ENCODE data around the gene ZNF445. TPM values are rescaled to one million over a fixed set of nuclear protein-coding genes. Genes with fewer than 3 reads are reported as not detected.
A peak's percentile ranks its signal among the peaks of the same experiment; 100 is the strongest.
"Not testable (repeated sequence)": the region's sequence is repeated elsewhere in the genome, so short reads cannot be mapped to it uniquely, and the experiment has no call there.

The ZNF445 gene
- total and polyA plus RNA-seq, 9 of the 15 experiments (the other 6 are each of a cell fraction or from before 2014, with no cell fraction given): 1.2 to 26.9 (median 10.6) TPM

- H3K79me2 ChIP-seq (ENCODE audit: control insufficient read depth, insufficient read depth, low read length); DNase-seq (ENCODE audit: extremely low read depth in 1 of 4, low spot score in 3 of 4); FAIRE-seq; H3K4me3 ChIP-seq; H3K27ac ChIP-seq (ENCODE audit: extremely low read depth, low read depth, low read length); intact Hi-C loops (cut with micrococcal nuclease); H4K20me1 ChIP-seq (replicated peaks; ENCODE audit: control insufficient read depth, insufficient read depth, low read length); H3K9me1 ChIP-seq (ENCODE audit: control insufficient read depth, insufficient read depth, low read length); CTCF ChIA-PET (ENCODE audit: low intra/inter-chr PET ratio); H3K4me2 ChIP-seq (ENCODE audit: insufficient read depth, low read length); H3K9ac ChIP-seq (ENCODE audit: insufficient read depth in 1 of 2, low read depth in 2 of 2, low read length in 2 of 2); BruUV-seq (replicated peaks); in situ Hi-C loops (cut with MboI); ATAC-seq; H2AFZ ChIP-seq (ENCODE audit: low read depth, low read length); H3K9me3 ChIP-seq (replicated peaks; ENCODE audit: control insufficient read depth, insufficient read depth, low read depth, low read length); H3K27me3 ChIP-seq (ENCODE audit: control insufficient read depth in 2 of 2, insufficient read depth in 2 of 2, low read length in 2 of 2); H3K36me3 ChIP-seq (ENCODE audit: control insufficient read depth, insufficient read depth, low read length): not testable (repeated sequence)
- POLR2A ChIA-PET: interaction anchor here (1.5 kb wide), 1 partner anchor 22 kb away, joined by 5 read pairs; no protein-coding TSS in a partner anchor
- peaks cover 0 to 26% of the 10 kb centered on the region in 2 experiments; a peak in 3 of 5 replicates for H3K4me1 ChIP-seq (replicated peaks in 1 of 2; ENCODE audit: control insufficient read depth in 2 of 2, insufficient read depth in 2 of 2, low read length in 2 of 2)
- WGBS (ENCODE audit: insufficient coverage, low coverage, missing lambda C conversion rate): 71% methylated on average over 4 of the region's 4 CpGs
- peak; percentile 59 for TF ChIP-seq ZFP36 (IDR thresholded peaks at IDR 0.05; ENCODE audit: low read depth, low read length, partially characterized antibody)
- TF ChIP-seq ESRRA (IDR thresholded peaks at IDR 0.05; ENCODE audit: borderline replicate concordance, low read depth): 0 out of 2 replicates have a peak, but pooled peaks have one; percentile 42
Observed at GRCh38 chr3:44418118-44418517, 59.4 kb downstream of the ZNF445 start.

DNA sequence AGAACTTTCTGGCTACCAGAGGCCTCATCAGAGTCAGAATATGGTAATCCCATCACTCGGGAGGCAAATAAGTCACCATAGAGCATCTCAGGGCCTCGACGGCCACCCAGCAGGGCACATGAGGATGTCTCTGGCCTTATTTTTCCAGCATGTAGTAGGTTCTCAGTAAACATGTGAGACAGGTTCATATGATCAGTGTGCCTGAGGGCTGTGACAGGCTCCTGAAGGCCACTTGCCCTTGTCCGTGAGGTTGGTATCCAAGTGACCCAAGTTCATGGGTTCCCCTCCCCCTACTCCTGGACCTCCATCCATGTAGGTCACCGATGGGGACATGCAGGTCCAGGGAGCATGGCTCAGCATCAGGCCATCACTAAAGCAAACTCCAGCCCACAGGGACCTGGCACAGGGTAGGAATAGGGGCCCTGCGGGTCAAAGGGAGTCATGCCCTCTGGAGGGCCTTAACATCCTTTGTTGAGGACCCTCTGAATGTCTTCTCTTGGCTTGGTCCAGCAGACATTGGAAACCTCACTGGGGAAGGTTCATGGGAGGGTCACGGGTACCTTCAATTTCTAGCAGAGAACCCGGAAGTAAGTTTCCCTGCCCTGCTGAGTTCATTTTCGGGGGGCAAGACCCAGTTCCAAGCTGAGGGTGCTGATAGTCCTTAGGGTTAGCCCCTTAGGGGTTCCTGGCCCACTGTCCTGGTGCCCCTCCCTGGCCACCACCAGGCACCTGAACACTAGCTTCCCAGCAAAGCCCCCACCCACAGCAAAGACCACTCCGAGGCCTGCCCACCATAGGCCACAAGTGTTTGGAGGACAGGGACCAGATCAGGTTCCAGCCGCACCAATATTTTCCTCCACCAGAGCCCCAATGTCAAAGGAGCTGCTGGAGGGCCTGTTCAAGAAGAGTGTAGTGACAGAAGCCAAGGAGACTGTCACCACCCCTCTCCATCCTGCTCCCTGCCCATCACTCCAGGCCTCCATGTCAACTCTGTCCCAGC, 61.1 kb downstream of the ZNF445 start:
- Histone ChIP-seq H3K4me2 (ENCODE audit: insufficient read depth, low read length) (no peak overlapping the region), H3K36me3 (ENCODE audit: control insufficient read depth, insufficient read depth, low read length) (peaks cover 5% of the 10 kb centered on the region; the same call in 1 of the 3 replicates), H3K4me1 (replicated peaks in 1 of 2; ENCODE audit: control insufficient read depth in 2 of 2, insufficient read depth in 2 of 2, low read length in 2 of 2) (peaks cover 0 to 30% of the 10 kb centered on the region in 2 experiments; a peak in 3 of 5 replicates), H3K9me3 (replicated peaks; ENCODE audit: control insufficient read depth, insufficient read depth, low read depth, low read length) (no peaks in the 10 kb centered on the region), H3K9ac (ENCODE audit: insufficient read depth in 1 of 2, low read depth in 2 of 2, low read length in 2 of 2) (peak overlapping the region in 1 of 2 experiments; percentile 41; a peak in 1 of 4 replicates), H3K9me1 (ENCODE audit: control insufficient read depth, insufficient read depth, low read length) (peaks cover 9% of the 10 kb centered on the region), H3K79me2 (ENCODE audit: control insufficient read depth, insufficient read depth, low read length) (no peaks in the 10 kb centered on the region), H4K20me1 (replicated peaks; ENCODE audit: control insufficient read depth, insufficient read depth, low read length) (no peaks in the 10 kb centered on the region), H3K4me3 (no peak overlapping the region), H2AFZ (ENCODE audit: low read depth, low read length) (no peak overlapping the region), H3K27ac (ENCODE audit: extremely low read depth, low read depth, low read length) (no peak overlapping the region), H3K27me3 (ENCODE audit: control insufficient read depth in 2 of 2, insufficient read depth in 2 of 2, low read length in 2 of 2) (no peaks in the 10 kb centered on the region)
- DNase-seq (ENCODE audit: extremely low read depth in 1 of 4, low spot score in 3 of 4) (no peak), ATAC-seq (no peak; the same call in 2 of the 3 replicates), FAIRE-seq (no peak)
- BruUV-seq (replicated peaks): no TSS peak
- in situ Hi-C loops (cut with MboI): no loop called here
- intact Hi-C loops (cut with micrococcal nuclease): no loop called here
- POLR2A ChIA-PET: interaction anchor here (0.7 to 1.5 kb wide), 5 partner anchors 9 to 23 kb away, joined by 3 to 5 read pairs (median 4); no protein-coding TSS in a partner anchor
- WGBS (ENCODE audit: insufficient coverage, low coverage, missing lambda C conversion rate): 81% methylated on average over 11 of the region's 11 CpGs
- CTCF ChIA-PET (ENCODE audit: low intra/inter-chr PET ratio): interaction anchor here (0.6 kb wide), 1 partner anchor 130 kb away, joined by 3 read pairs; no protein-coding TSS in a partner anchor
- TF ChIP-seq, protein P1, sequence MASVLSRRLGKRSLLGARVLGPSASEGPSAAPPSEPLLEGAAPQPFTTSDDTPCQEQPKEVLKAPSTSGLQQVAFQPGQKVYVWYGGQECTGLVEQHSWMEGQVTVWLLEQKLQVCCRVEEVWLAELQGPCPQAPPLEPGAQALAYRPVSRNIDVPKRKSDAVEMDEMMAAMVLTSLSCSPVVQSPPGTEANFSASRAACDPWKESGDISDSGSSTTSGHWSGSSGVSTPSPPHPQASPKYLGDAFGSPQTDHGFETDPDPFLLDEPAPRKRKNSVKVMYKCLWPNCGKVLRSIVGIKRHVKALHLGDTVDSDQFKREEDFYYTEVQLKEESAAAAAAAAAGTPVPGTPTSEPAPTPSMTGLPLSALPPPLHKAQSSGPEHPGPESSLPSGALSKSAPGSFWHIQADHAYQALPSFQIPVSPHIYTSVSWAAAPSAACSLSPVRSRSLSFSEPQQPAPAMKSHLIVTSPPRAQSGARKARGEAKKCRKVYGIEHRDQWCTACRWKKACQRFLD (CRISPR knock-in tag; IDR thresholded peaks at IDR 0.05): no peak
- TF ChIP-seq KHSRP (IDR thresholded peaks at IDR 0.05): no peak
- TF ChIP-seq SMARCE1 (IDR thresholded peaks at IDR 0.05): no peak
- TF ChIP-seq TBP (optimal IDR thresholded peaks at IDR 0.05; ENCODE audit: low read depth, low read length): no peak
- no peak for TF ChIP-seq GTF2A2 (tag; IDR thresholded peaks at IDR 0.05)
- TF ChIP-seq SUPT5H (IDR thresholded peaks at IDR 0.05): no peak
- TF ChIP-seq, protein P2, sequence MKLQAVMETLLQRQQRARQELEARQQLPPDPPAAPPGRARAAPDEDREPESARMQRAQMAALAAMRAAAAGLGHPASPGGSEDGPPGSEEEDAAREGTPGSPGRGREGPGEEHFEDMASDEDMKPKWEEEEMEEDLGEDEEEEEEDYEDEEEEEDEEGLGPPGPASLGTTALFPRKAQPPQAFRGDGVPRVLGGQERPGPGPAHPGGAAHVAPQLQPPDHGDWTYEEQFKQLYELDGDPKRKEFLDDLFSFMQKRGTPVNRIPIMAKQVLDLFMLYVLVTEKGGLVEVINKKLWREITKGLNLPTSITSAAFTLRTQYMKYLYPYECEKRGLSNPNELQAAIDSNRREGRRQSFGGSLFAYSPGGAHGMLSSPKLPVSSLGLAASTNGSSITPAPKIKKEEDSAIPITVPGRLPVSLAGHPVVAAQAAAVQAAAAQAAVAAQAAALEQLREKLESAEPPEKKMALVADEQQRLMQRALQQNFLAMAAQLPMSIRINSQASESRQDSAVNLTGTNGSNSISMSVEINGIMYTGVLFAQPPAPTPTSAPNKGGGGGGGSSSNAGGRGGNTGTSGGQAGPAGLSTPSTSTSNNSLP (IDR thresholded peaks at IDR 0.05; ENCODE audit: borderline replicate concordance, low read depth, low read length): no peak

Measured in K562 (cell line).